GM23338 (cell line): ENCODE results near the gene ATXN7. TPM values are rescaled to one million over a fixed set of nuclear protein-coding genes. Genes with fewer than 3 reads are reported as not detected.

Experiments used
- ATAC-seq: fragments of 200-7000 bp; cut with Tn5 transposase; 3 replicates; pipeline ENCODE4 v1.9.1; 2020
- DNase-seq: peaks from one replicate; pipeline ENCODE4 v3.0.0-alpha.2; 2015; ENCODE audit warnings: low spot score
- H2AFZ ChIP-seq: fragments of 200-600 bp; sonication (generic); 2 replicates; pipeline ENCODE4 v1.8.0; 2016; ENCODE audit warnings: antibody characterized with exemption, mild to moderate bottlenecking, moderate library complexity
- H3F3A ChIP-seq: fragments of 200-600 bp; sonication (generic); replicated peaks from 2 replicates; pipeline ENCODE4 v1.8.0; 2017; ENCODE audit warnings: antibody characterized with exemption, mixed run types, low read depth
- H3K27ac ChIP-seq: fragments of 200-600 bp; sonication (generic); 2 replicates; pipeline ENCODE4 v1.6.1; 2016; ENCODE audit warnings: low read depth
- H3K27me3 ChIP-seq: fragments of 200-600 bp; sonication (generic); 2 replicates; pipeline ENCODE4 v1.8.0; 2016; ENCODE audit warnings: mild to moderate bottlenecking, mixed run types, moderate library complexity; ENCODE audit not compliant: insufficient read depth
- H3K36me3 ChIP-seq: fragments of 200-600 bp; sonication (generic); 2 replicates; pipeline ENCODE4 v1.8.0; 2016; ENCODE audit warnings: mild to moderate bottlenecking; ENCODE audit not compliant: insufficient read depth
- H3K4me1 ChIP-seq: fragments of 200-600 bp; sonication (generic); 2 replicates; pipeline ENCODE4 v1.8.0; 2016; ENCODE audit warnings: mild to moderate bottlenecking, moderate library complexity; ENCODE audit not compliant: insufficient read depth
- H3K4me2 ChIP-seq: fragments of 200-600 bp; sonication (generic); 2 replicates; pipeline ENCODE4 v1.7.1; 2017; ENCODE audit warnings: mixed run types
- H3K4me3 ChIP-seq: fragments of 200-600 bp; sonication (generic); 2 replicates; pipeline ENCODE4 v1.6.1; 2016; ENCODE audit warnings: mixed run types
- H3K79me2 ChIP-seq: fragments of 200-600 bp; sonication (generic); replicated peaks from 2 replicates; pipeline ENCODE4 v1.8.0; 2017; ENCODE audit warnings: mild to moderate bottlenecking; ENCODE audit not compliant: insufficient read depth
- H3K9me2 ChIP-seq: fragments of 200-600 bp; sonication (generic); 2 replicates; pipeline ENCODE4 v1.8.0; 2017; ENCODE audit not compliant: insufficient read depth
- H4K20me1 ChIP-seq: fragments of 200-600 bp; sonication (generic); replicated peaks from 2 replicates; pipeline ENCODE4 v1.8.0; 2017; ENCODE audit warnings: mild to moderate bottlenecking; ENCODE audit not compliant: insufficient read depth
- H3K27ac Mint-ChIP-seq: 2 replicates; pipeline ENCODE4 v1.8.0; 2020; ENCODE audit warnings: inconsistent platforms, mild to moderate bottlenecking, moderate library complexity, mixed read lengths
- H3K27me3 Mint-ChIP-seq: 3 replicates; pipeline ENCODE4 v1.8.0; 2022; ENCODE audit warnings: low read depth, mild to moderate bottlenecking, moderate library complexity, mixed read lengths, inconsistent platforms; ENCODE audit not compliant: insufficient read depth, poor library complexity
- H3K36me3 Mint-ChIP-seq: 3 replicates; pipeline ENCODE4 v1.8.0; 2021; ENCODE audit warnings: low read depth, mild to moderate bottlenecking, inconsistent platforms, moderate library complexity, mixed read lengths
- H3K4me1 Mint-ChIP-seq: 3 replicates; pipeline ENCODE4 v1.8.0; 2020; ENCODE audit warnings: mild to moderate bottlenecking, inconsistent platforms, mixed read lengths
- H3K4me3 Mint-ChIP-seq: 3 replicates; pipeline ENCODE4 v1.8.0; 2021; ENCODE audit warnings: moderate library complexity, mild to moderate bottlenecking, inconsistent platforms, mixed read lengths
- H3K9me3 Mint-ChIP-seq: 3 replicates; pipeline ENCODE4 v1.8.0; 2020; ENCODE audit warnings: moderate library complexity, mild to moderate bottlenecking, inconsistent platforms, mixed read lengths
- CREB1 ChIP-seq: fragments of 250-450 bp; sonication (Bioruptor Pico); IDR thresholded peaks from 2 replicates; pipeline ENCODE4 v1.5.0; 2020; ENCODE audit warnings: low read depth, mild to moderate bottlenecking, moderate library complexity
- EZH2 ChIP-seq: fragments of 200-600 bp; sonication (generic); IDR thresholded peaks from one replicate; pipeline ENCODE4 v1.8.0; 2017; ENCODE audit warnings: antibody characterized with exemption, mild to moderate bottlenecking, low read depth; ENCODE audit not compliant: unreplicated experiment
- EZH2phosphoT487 ChIP-seq: fragments of 200-600 bp; sonication (generic); IDR thresholded peaks from one replicate; pipeline ENCODE4 v1.8.1; 2018; ENCODE audit warnings: antibody characterized with exemption; ENCODE audit not compliant: unreplicated experiment
- JUNB ChIP-seq: IDR thresholded peaks from one replicate; pipeline ENCODE4 v1.6.1; 2016; ENCODE audit warnings: antibody characterized with exemption; ENCODE audit not compliant: unreplicated experiment
- NANOG ChIP-seq: IDR thresholded peaks from 2 replicates; pipeline ENCODE4 v1.6.1; 2016; ENCODE audit warnings: antibody characterized with exemption, borderline replicate concordance
- POLR2AphosphoS5 ChIP-seq: IDR thresholded peaks from 2 replicates; pipeline ENCODE4 v1.6.1; 2016; ENCODE audit warnings: antibody characterized with exemption, low read depth
- STAT1 ChIP-seq: IDR thresholded peaks from one replicate; pipeline ENCODE4 v1.6.1; 2016; ENCODE audit warnings: antibody characterized with exemption; ENCODE audit not compliant: unreplicated experiment
- ZNF114 ChIP-seq: fragments of 250-450 bp; sonication (Bioruptor Pico); IDR thresholded peaks from 2 replicates; pipeline ENCODE4 v1.5.0; 2020; ENCODE audit warnings: mild to moderate bottlenecking, moderate library complexity
- ZNF331 ChIP-seq: fragments of 250-450 bp; sonication (Bioruptor Pico); IDR thresholded peaks from 2 replicates; pipeline ENCODE4 v1.5.0; 2020; ENCODE audit warnings: low read depth, mild to moderate bottlenecking, moderate library complexity
- polyA plus RNA-seq: library from polyadenylated mRNA; unstranded; fragments of >200 nt; fragmentation: Nextera tagmentation; extraction: Ambion mirVana; gene quantifications from 2 replicates; pipeline ENCODE4 v1.2.1, GENCODE V29; 2016
- total RNA-seq: library from RNA; depleted of rRNA; stranded (reverse); fragments of >200 nt; shearing (Covaris generic); gene quantifications from 2 replicates; pipeline ENCODE4 v1.2.3, GENCODE V29; 2014
- TF ChIP-seq, protein P1 (sequence below): IDR thresholded peaks from 2 replicates; pipeline ENCODE4 v1.6.1; 2016; ENCODE audit warnings: antibody characterized with exemption
- TF ChIP-seq, protein P2 (sequence below), 2 experiments: fragments of 200-600 bp in 1 of 2; sonication (generic) in 1 of 2; conservative IDR thresholded peaks; 2 replicates each; pipeline versions ENCODE4 v1.5.1 to v1.6.1; 2016 to 2017; ENCODE audit warnings: antibody characterized with exemption in 2 of 2, low read depth in 2 of 2, mild to moderate bottlenecking in 2 of 2, moderate library complexity in 1 of 2
- TF ChIP-seq, protein P3 (sequence below): fragments of 250-450 bp; sonication (Bioruptor Pico); IDR thresholded peaks from 2 replicates; pipeline ENCODE4 v1.5.0; 2020; ENCODE audit warnings: mild to moderate bottlenecking, moderate library complexity

Gene ATXN7
- total and polyA plus RNA-seq, 2 experiments from 2014 or later = 4.0 to 17.2 TPM

DNA sequence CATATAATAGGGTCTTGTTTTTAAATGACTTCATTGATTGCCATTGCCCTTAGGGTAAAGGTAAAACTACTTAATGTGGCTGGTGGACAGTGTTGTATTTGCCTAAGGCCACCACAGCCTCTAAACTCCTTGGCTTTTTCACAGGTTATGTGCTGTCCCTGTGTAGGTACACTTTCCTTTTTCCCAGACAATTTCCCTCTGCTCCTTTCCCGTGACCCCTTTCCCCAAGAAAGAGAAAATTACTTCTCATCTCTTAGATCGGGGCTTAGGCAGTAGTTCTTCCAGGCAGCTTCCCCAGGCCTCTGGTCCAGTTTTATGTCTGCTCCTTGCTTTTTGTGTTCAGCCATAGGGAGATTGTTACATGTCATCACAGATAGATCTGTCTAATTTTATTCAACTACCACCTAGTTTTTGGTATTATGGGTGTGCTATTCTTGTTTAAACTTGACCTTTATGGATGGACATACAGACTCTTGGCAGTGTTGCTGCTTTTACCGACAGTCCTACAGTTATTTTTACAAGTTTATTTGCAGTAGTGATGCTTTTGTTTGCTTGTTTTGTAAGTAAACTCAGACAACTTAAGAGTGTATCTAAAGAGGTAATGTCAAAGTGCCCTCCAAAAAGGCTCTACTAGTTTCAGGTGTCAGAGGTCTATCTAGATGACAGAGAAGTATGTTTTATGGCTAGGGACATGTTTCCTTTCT is 69.0 kb downstream of the ATXN7 start (continued):
- TF ChIP-seq, protein P1, sequence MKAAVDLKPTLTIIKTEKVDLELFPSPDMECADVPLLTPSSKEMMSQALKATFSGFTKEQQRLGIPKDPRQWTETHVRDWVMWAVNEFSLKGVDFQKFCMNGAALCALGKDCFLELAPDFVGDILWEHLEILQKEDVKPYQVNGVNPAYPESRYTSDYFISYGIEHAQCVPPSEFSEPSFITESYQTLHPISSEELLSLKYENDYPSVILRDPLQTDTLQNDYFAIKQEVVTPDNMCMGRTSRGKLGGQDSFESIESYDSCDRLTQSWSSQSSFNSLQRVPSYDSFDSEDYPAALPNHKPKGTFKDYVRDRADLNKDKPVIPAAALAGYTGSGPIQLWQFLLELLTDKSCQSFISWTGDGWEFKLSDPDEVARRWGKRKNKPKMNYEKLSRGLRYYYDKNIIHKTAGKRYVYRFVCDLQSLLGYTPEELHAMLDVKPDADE = no peak
- TF ChIP-seq EZH2 (no peak), ZNF331 (CRISPR knock-in tag) (no peak), EZH2phosphoT487 (no peak), JUNB (no peak)
- TF ChIP-seq, protein P2, sequence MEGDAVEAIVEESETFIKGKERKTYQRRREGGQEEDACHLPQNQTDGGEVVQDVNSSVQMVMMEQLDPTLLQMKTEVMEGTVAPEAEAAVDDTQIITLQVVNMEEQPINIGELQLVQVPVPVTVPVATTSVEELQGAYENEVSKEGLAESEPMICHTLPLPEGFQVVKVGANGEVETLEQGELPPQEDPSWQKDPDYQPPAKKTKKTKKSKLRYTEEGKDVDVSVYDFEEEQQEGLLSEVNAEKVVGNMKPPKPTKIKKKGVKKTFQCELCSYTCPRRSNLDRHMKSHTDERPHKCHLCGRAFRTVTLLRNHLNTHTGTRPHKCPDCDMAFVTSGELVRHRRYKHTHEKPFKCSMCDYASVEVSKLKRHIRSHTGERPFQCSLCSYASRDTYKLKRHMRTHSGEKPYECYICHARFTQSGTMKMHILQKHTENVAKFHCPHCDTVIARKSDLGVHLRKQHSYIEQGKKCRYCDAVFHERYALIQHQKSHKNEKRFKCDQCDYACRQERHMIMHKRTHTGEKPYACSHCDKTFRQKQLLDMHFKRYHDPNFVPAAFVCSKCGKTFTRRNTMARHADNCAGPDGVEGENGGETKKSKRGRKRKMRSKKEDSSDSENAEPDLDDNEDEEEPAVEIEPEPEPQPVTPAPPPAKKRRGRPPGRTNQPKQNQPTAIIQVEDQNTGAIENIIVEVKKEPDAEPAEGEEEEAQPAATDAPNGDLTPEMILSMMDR (conservative IDR thresholded peaks at IDR 0.05; ENCODE audit: low read depth in 2 of 2) = no peak

DNA sequence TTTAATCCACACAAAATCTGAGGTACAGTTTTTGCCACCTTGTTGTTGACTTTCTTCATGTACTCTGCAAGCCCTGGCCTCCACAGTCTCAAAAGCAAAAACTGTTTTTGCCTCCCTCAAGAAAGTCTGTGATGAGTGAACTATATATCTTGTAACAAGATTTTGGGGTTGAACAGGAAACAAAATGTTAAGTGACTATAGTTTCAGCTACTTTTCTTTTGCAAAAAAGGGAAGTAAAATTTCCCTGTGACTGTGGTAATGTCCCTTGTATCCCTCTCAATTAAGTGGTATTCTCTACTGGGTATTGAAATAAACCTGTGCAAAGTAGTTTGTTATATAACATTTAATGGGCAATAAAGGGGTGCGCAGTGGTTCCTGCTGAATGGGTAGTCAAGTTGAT is 69.8 kb downstream of the ATXN7 start:
- Mint-ChIP-seq H3K27me3 (no peaks in the 10 kb centered on the region), H3K4me1 (peaks cover 58% of the 10 kb centered on the region), H3K9me3 (no peaks in the 10 kb centered on the region), H3K27ac (peak overlapping the region; percentile 21), H3K4me3 (no peak overlapping the region), H3K36me3 (no peaks in the 10 kb centered on the region)
- Histone ChIP-seq H3K36me3 (no peaks in the 10 kb centered on the region), H4K20me1 (peaks cover 6% of the 10 kb centered on the region; the same call in 1 of the 2 replicates), H3K9me2 (no peaks in the 10 kb centered on the region), H2AFZ (no peak overlapping the region), H3K27ac (no peak overlapping the region; the same call in 1 of the 2 replicates), H3F3A (no peaks in the 10 kb centered on the region), H3K4me1 (peaks cover 22% of the 10 kb centered on the region; the same call in 1 of the 2 replicates), H3K4me3 (no peak overlapping the region), H3K4me2 (peak overlapping the region; percentile 61), H3K79me2 (peaks cover 64% of the 10 kb centered on the region), H3K27me3 (no peaks in the 10 kb centered on the region)
- DNase-seq = no peak
- ATAC-seq = no peak
- TF ChIP-seq CREB1 (no peak), EZH2phosphoT487 (no peak), POLR2AphosphoS5 (no peak), ZNF331 (CRISPR knock-in tag) (no peak), STAT1 (no peak), ZNF114 (CRISPR knock-in tag) (no peak), JUNB (no peak), NANOG (no peak), EZH2 (no peak)
- TF ChIP-seq, protein P2 (conservative IDR thresholded peaks at IDR 0.05; ENCODE audit: low read depth in 2 of 2) = no peak
- TF ChIP-seq, protein P3, sequence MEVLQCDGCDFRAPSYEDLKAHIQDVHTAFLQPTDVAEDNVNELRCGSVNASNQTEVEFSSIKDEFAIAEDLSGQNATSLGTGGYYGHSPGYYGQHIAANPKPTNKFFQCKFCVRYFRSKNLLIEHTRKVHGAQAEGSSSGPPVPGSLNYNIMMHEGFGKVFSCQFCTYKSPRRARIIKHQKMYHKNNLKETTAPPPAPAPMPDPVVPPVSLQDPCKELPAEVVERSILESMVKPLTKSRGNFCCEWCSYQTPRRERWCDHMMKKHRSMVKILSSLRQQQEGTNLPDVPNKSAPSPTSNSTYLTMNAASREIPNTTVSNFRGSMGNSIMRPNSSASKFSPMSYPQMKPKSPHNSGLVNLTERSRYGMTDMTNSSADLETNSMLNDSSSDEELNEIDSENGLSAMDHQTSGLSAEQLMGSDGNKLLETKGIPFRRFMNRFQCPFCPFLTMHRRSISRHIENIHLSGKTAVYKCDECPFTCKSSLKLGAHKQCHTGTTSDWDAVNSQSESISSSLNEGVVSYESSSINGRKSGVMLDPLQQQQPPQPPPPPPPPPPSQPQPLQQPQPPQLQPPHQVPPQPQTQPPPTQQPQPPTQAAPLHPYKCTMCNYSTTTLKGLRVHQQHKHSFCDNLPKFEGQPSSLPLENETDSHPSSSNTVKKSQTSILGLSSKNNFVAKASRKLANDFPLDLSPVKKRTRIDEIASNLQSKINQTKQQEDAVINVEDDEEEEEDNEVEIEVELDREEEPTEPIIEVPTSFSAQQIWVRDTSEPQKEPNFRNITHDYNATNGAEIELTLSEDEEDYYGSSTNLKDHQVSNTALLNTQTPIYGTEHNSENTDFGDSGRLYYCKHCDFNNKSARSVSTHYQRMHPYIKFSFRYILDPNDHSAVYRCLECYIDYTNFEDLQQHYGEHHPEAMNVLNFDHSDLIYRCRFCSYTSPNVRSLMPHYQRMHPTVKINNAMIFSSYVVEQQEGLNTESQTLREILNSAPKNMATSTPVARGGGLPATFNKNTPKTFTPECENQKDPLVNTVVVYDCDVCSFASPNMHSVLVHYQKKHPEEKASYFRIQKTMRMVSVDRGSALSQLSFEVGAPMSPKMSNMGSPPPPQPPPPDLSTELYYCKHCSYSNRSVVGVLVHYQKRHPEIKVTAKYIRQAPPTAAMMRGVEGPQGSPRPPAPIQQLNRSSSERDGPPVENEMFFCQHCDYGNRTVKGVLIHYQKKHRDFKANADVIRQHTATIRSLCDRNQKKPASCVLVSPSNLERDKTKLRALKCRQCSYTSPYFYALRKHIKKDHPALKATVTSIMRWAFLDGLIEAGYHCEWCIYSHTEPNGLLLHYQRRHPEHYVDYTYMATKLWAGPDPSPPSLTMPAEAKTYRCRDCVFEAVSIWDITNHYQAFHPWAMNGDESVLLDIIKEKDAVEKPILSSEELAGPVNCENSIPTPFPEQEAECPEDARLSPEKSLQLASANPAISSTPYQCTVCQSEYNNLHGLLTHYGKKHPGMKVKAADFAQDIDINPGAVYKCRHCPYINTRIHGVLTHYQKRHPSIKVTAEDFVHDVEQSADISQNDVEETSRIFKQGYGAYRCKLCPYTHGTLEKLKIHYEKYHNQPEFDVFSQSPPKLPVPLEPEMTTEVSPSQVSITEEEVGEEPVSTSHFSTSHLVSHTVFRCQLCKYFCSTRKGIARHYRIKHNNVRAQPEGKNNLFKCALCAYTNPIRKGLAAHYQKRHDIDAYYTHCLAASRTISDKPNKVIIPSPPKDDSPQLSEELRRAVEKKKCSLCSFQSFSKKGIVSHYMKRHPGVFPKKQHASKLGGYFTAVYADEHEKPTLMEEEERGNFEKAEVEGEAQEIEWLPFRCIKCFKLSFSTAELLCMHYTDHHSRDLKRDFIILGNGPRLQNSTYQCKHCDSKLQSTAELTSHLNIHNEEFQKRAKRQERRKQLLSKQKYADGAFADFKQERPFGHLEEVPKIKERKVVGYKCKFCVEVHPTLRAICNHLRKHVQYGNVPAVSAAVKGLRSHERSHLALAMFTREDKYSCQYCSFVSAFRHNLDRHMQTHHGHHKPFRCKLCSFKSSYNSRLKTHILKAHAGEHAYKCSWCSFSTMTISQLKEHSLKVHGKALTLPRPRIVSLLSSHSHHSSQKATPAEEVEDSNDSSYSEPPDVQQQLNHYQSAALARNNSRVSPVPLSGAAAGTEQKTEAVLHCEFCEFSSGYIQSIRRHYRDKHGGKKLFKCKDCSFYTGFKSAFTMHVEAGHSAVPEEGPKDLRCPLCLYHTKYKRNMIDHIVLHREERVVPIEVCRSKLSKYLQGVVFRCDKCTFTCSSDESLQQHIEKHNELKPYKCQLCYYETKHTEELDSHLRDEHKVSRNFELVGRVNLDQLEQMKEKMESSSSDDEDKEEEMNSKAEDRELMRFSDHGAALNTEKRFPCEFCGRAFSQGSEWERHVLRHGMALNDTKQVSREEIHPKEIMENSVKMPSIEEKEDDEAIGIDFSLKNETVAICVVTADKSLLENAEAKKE = no peak
